ENCODE data around the gene ANXA8.

Gene ANXA8

DNA sequence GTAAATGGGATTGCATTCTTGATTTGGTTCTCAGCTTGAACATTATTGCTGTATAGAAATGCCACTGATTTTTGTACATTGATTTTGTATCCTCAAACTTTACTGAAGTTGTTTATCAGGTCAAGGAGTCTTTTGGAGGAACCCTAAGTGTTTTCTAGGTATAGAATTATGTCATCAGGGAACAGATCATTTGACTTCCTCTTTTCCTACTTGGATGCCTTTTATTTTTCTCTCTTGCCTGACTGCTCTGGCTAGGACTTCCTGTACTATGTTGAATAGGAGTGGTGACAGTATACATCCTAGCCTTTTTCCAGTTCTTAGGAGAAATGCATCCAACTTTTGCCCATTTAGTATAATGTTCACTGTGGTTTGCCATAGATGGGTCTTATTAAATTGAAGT, 48.8 kb downstream of the ANXA8 start:
- Histone ChIP-seq H3K9me3 (ENCODE audit: insufficient read depth, low read length, severe bottlenecking) (no peaks in the 10 kb centered on the region), H4K20me1 (ENCODE audit: insufficient read depth, low read length) (no peaks in the 10 kb centered on the region), H3K27me3 (ENCODE audit: insufficient read depth, low read length, poor library complexity) (no peaks in the 10 kb centered on the region), H3K4me2 (ENCODE audit: insufficient read depth, low read length) (no peak overlapping the region), H3K4me3 (ENCODE audit: low read depth in 1 of 2, low read length in 2 of 2) (no peak overlapping the region), H3K9ac (ENCODE audit: low read depth, low read length) (no peak overlapping the region), H3K36me3 (ENCODE audit: insufficient read depth, low read length) (no peaks in the 10 kb centered on the region), H3K27ac (ENCODE audit: low read length) (no peak overlapping the region), H3K4me1 (ENCODE audit: insufficient read depth, low read length) (no peaks in the 10 kb centered on the region), H3K79me2 (ENCODE audit: insufficient read depth, low read length) (no peaks in the 10 kb centered on the region), H2AFZ (ENCODE audit: low read depth, low read length) (no peak overlapping the region)
- no peak for DNase-seq
- no peak for TF ChIP-seq EZH2 (IDR thresholded peaks at IDR 0.05; ENCODE audit: borderline replicate concordance, low read depth, low read length, severe bottlenecking)
- TF ChIP-seq CTCF (IDR thresholded peaks at IDR 0.05; ENCODE audit: borderline replicate concordance, extremely low read depth, low read length, poor library complexity, severe bottlenecking) = no peak
- no peak for ATAC-seq (ENCODE audit: insufficient read depth, low read depth)

DNA sequence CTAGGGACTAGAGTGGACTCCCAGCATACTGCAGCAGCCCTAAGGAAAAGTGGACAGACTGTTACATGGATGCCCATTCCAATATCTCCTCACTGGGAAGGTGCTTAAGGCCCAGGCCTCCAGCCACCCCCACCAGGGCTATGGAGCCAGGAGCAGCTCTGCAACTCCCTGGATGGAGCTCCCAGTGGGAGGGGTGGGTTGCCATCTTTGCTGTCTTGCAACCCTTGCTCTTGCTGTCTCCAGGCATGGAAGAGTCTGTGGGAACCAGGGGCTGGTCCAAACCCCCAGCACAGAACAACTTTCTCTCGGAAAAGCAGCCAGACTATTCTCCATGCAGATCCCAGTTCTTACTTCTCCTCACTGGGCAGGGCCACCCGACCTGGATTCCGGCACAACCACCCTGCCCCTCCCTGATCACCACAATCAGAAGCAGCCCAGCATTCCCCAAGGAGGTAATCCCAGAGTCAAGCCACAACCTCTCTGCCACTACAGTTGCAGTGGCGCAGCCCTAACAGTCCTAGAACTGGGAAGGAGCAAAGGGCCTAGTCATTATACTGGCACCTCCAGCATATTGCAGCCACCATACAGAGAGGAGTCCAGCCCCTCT, 58.0 kb downstream of the ANXA8 start:
- Histone ChIP-seq H3K4me2 (ENCODE audit: insufficient read depth, low read length) (no peak overlapping the region), H3K9ac (ENCODE audit: low read depth, low read length) (no peak overlapping the region), H3K27me3 (ENCODE audit: insufficient read depth, low read length, poor library complexity) (no peaks in the 10 kb centered on the region), H3K9me3 (ENCODE audit: insufficient read depth, low read length, severe bottlenecking) (no peaks in the 10 kb centered on the region), H3K79me2 (ENCODE audit: insufficient read depth, low read length) (no peaks in the 10 kb centered on the region), H3K27ac (ENCODE audit: low read length) (no peak overlapping the region), H4K20me1 (ENCODE audit: insufficient read depth, low read length) (no peaks in the 10 kb centered on the region), H2AFZ (ENCODE audit: low read depth, low read length) (no peak overlapping the region), H3K4me3 (ENCODE audit: low read depth in 1 of 2, low read length in 2 of 2) (no peak overlapping the region), H3K4me1 (ENCODE audit: insufficient read depth, low read length) (no peaks in the 10 kb centered on the region), H3K36me3 (ENCODE audit: insufficient read depth, low read length) (no peaks in the 10 kb centered on the region)
- DNase-seq (no peak), ATAC-seq (ENCODE audit: insufficient read depth, low read depth) (no peak)
- no peak for TF ChIP-seq EZH2 (IDR thresholded peaks at IDR 0.05; ENCODE audit: borderline replicate concordance, low read depth, low read length, severe bottlenecking)
- TF ChIP-seq CTCF (IDR thresholded peaks at IDR 0.05; ENCODE audit: borderline replicate concordance, extremely low read depth, low read length, poor library complexity, severe bottlenecking) = no peak

GRCh38 chr10:47424231-47424630, 59.7 kb downstream of the ANXA8 start:
- H2AFZ ChIP-seq (ENCODE audit: low read depth, low read length) = no peak overlapping the region
- ATAC-seq (ENCODE audit: insufficient read depth, low read depth) (no peak), DNase-seq (no peak)
- no peak overlapping the region for H3K27ac ChIP-seq (ENCODE audit: low read length)
- no peak overlapping the region for H3K4me2 ChIP-seq (ENCODE audit: insufficient read depth, low read length)
- no peaks in the 10 kb centered on the region for H3K79me2 ChIP-seq (ENCODE audit: insufficient read depth, low read length)
- no peaks in the 10 kb centered on the region for H4K20me1 ChIP-seq (ENCODE audit: insufficient read depth, low read length)
- no peaks in the 10 kb centered on the region for H3K9me3 ChIP-seq (ENCODE audit: insufficient read depth, low read length, severe bottlenecking)
- no peaks in the 10 kb centered on the region for H3K4me1 ChIP-seq (ENCODE audit: insufficient read depth, low read length)
- no peak overlapping the region for H3K9ac ChIP-seq (ENCODE audit: low read depth, low read length)
- TF ChIP-seq CTCF (IDR thresholded peaks at IDR 0.05; ENCODE audit: borderline replicate concordance, extremely low read depth, low read length, poor library complexity, severe bottlenecking) = no peak
- H3K27me3 ChIP-seq (ENCODE audit: insufficient read depth, low read length, poor library complexity) = no peaks in the 10 kb centered on the region
- no peak overlapping the region for H3K4me3 ChIP-seq (ENCODE audit: low read depth in 1 of 2, low read length in 2 of 2)
- H3K36me3 ChIP-seq (ENCODE audit: insufficient read depth, low read length) = no peaks in the 10 kb centered on the region

DNA sequence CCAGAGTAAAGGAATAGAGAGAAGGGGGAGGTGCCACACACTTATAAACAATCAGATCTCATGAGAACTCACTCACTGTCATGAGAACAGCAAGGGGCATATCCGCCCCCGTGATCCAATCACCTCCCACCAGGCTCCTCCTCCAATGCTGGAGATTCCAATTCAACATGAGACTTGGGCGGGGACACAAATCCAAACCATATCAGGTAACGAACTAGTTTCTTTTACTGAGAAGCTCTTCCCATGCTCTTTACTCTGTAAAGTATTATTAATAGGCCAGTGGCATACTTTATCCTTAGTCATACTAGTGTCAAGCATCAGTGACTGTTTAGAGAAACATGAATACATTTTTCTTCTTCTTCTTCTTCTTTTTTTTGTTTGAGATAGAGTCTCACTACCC, 60.4 kb downstream of the ANXA8 start:
- no peak overlapping the region for H3K9ac ChIP-seq (ENCODE audit: low read depth, low read length)
- H3K36me3 ChIP-seq (ENCODE audit: insufficient read depth, low read length) = no peaks in the 10 kb centered on the region
- H4K20me1 ChIP-seq (ENCODE audit: insufficient read depth, low read length) = no peaks in the 10 kb centered on the region
- ATAC-seq (ENCODE audit: insufficient read depth, low read depth) (no peak), DNase-seq (no peak)
- H3K4me1 ChIP-seq (ENCODE audit: insufficient read depth, low read length) = no peaks in the 10 kb centered on the region
- H3K4me2 ChIP-seq (ENCODE audit: insufficient read depth, low read length) = no peak overlapping the region
- TF ChIP-seq EZH2 (IDR thresholded peaks at IDR 0.05; ENCODE audit: borderline replicate concordance, low read depth, low read length, severe bottlenecking) (no peak), CTCF (IDR thresholded peaks at IDR 0.05; ENCODE audit: borderline replicate concordance, extremely low read depth, low read length, poor library complexity, severe bottlenecking) (no peak)
- H3K27ac ChIP-seq (ENCODE audit: low read length) = no peak overlapping the region
- no peaks in the 10 kb centered on the region for H3K79me2 ChIP-seq (ENCODE audit: insufficient read depth, low read length)
- H3K9me3 ChIP-seq (ENCODE audit: insufficient read depth, low read length, severe bottlenecking) = no peaks in the 10 kb centered on the region
- H3K27me3 ChIP-seq (ENCODE audit: insufficient read depth, low read length, poor library complexity) = no peaks in the 10 kb centered on the region
- H3K4me3 ChIP-seq (ENCODE audit: low read depth in 1 of 2, low read length in 2 of 2) = no peak overlapping the region
- no peak overlapping the region for H2AFZ ChIP-seq (ENCODE audit: low read depth, low read length)

All from DND-41 (cell line).